Activated CD4-positive, alpha-beta memory T cell treated with anti-CD3 and anti-CD28 coated beads for 36 hours (primary cell): ENCODE data around the gene CCDC3. TPM values are rescaled to one million over a fixed set of nuclear protein-coding genes. Genes with fewer than 3 reads are reported as not detected.

Experiments
- CTCF ChIA-PET: fragments of 350-600 bp; sonication (Branson Sonifier 250); formaldehyde crosslinking; loops from one replicate; lab custom pipeline; 2021; ENCODE audit warnings: antibody characterized with exemption, inconsistent platforms; lab: Charles Lee
- POLR2A ChIA-PET: fragments of 350-600 bp; sonication (Branson Sonifier 250); formaldehyde crosslinking; loops from one replicate; lab custom pipeline; 2021; ENCODE audit warnings: antibody characterized with exemption; lab: Charles Lee
- DNase-seq: peaks from one replicate; pipeline ENCODE4 v3.0.0-alpha.2; 2020
- H3K27ac Mint-ChIP-seq: one replicate; pipeline ENCODE4 v1.8.0; 2021; ENCODE audit warnings: mixed read lengths
- H3K27me3 Mint-ChIP-seq: one replicate; pipeline ENCODE4 v1.8.0; 2021; ENCODE audit warnings: mixed read lengths
- H3K36me3 Mint-ChIP-seq: one replicate; pipeline ENCODE4 v1.8.0; 2021; ENCODE audit warnings: mixed read lengths
- H3K4me1 Mint-ChIP-seq: one replicate; pipeline ENCODE4 v1.8.0; 2021; ENCODE audit warnings: low read depth, mixed read lengths
- H3K4me3 Mint-ChIP-seq: one replicate; pipeline ENCODE4 v1.8.0; 2021; ENCODE audit warnings: mild to moderate bottlenecking, mixed read lengths
- H3K9me3 Mint-ChIP-seq: one replicate; pipeline ENCODE4 v1.8.0; 2021; ENCODE audit warnings: mixed read lengths
- intact Hi-C: fragments of 100-400 bp; cut with micrococcal nuclease; formaldehyde crosslinking; loops from one replicate; pipeline ENCODE4 v1.15.1; 2023
- total RNA-seq, 2 experiments: library from RNA; stranded (reverse); gene quantifications; one replicate each; pipeline ENCODE4 v1.2.3, GENCODE V29; 2021

Gene CCDC3
- total RNA-seq, 2 experiments from 2014 or later: 0.34 to 0.45 TPM

- H3K4me1 Mint-ChIP-seq: no peaks in the 10 kb centered on the region
- H3K27me3 Mint-ChIP-seq: peaks cover 9% of the 10 kb centered on the region
- intact Hi-C loops: no loop called here
- H3K9me3 Mint-ChIP-seq: peaks cover 29% of the 10 kb centered on the region
- DNase-seq: no peak
- no peak overlapping the region for H3K27ac Mint-ChIP-seq
- H3K36me3 Mint-ChIP-seq: no peaks in the 10 kb centered on the region
- ChIA-PET POLR2A (no interaction called here), CTCF (no interaction called here)
- H3K4me3 Mint-ChIP-seq: no peak overlapping the region
Measured at GRCh38 chr10:12957081-12957480, 44.4 kb downstream of the CCDC3 start.

- H3K9me3 Mint-ChIP-seq: peaks cover 29% of the 10 kb centered on the region
- no peak overlapping the region for H3K27ac Mint-ChIP-seq
- H3K4me1 Mint-ChIP-seq: no peaks in the 10 kb centered on the region
- H3K36me3 Mint-ChIP-seq: no peaks in the 10 kb centered on the region
- H3K27me3 Mint-ChIP-seq: no peaks in the 10 kb centered on the region
- no peak for DNase-seq
- POLR2A ChIA-PET: no interaction called here
- intact Hi-C loops: no loop called here
- CTCF ChIA-PET: no interaction called here
- no peak overlapping the region for H3K4me3 Mint-ChIP-seq
Measured at GRCh38 chr10:12954866-12955265, 46.6 kb downstream of the CCDC3 start.

GRCh38 chr10:12950583-12951128, 50.9 kb downstream of the CCDC3 start:
- CTCF ChIA-PET: no interaction called here
- POLR2A ChIA-PET: no interaction called here

DNA sequence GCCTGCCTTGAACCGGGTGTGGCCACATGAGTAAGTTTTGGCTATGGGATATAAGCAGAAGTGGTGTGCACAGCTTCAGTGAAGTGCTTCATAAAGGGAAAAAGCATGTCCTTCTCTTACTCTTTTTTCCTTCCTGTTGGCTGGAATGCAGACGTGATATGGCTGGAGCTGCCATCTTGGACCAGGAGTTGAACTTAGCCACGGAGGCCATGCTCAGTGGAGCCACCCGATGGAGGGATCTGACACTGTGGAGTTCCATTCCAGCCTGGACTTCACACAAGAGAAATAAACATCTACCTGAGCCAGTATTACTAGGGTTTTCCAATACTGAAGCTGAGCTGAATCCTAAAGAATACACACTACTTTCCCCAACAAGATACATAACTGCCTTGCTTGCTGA, 52.3 kb downstream of the CCDC3 start:
- no peaks in the 10 kb centered on the region for H3K27me3 Mint-ChIP-seq
- H3K4me1 Mint-ChIP-seq: no peaks in the 10 kb centered on the region
- no peaks in the 10 kb centered on the region for H3K36me3 Mint-ChIP-seq
- ChIA-PET CTCF (interaction anchor here (0.6 kb wide), 1 partner anchor 11 kb away, joined by 3 read pairs; no protein-coding TSS in a partner anchor), POLR2A (interaction anchor here (0.6 kb wide), 1 partner anchor 318 kb away, joined by 3 read pairs; no protein-coding TSS in a partner anchor)
- no peak overlapping the region for H3K4me3 Mint-ChIP-seq
- DNase-seq: no peak
- peaks cover 16% of the 10 kb centered on the region for H3K9me3 Mint-ChIP-seq
- H3K27ac Mint-ChIP-seq: no peak overlapping the region
- intact Hi-C loops: no loop called here

More at GRCh38 chr10:12950583-12951128, 50.9 kb downstream of the CCDC3 start:
- Mint-ChIP-seq H3K27me3 (no peaks in the 10 kb centered on the region), H3K4me3 (no peak overlapping the region), H3K4me1 (no peaks in the 10 kb centered on the region), H3K9me3 (peaks cover 18% of the 10 kb centered on the region), H3K27ac (no peak overlapping the region), H3K36me3 (no peaks in the 10 kb centered on the region)
- no peak for DNase-seq
- intact Hi-C loops: no loop called here

- no peak for DNase-seq
- POLR2A ChIA-PET: no interaction called here
- no peaks in the 10 kb centered on the region for H3K36me3 Mint-ChIP-seq
- H3K27me3 Mint-ChIP-seq: peaks cover 4% of the 10 kb centered on the region
- CTCF ChIA-PET: no interaction called here
- intact Hi-C loops: no loop called here
- H3K27ac Mint-ChIP-seq: no peak overlapping the region
- H3K4me3 Mint-ChIP-seq: no peak overlapping the region
- peaks cover 6% of the 10 kb centered on the region for H3K9me3 Mint-ChIP-seq
- no peaks in the 10 kb centered on the region for H3K4me1 Mint-ChIP-seq
Measured at GRCh38 chr10:12947741-12948140, 53.8 kb downstream of the CCDC3 start.

DNA sequence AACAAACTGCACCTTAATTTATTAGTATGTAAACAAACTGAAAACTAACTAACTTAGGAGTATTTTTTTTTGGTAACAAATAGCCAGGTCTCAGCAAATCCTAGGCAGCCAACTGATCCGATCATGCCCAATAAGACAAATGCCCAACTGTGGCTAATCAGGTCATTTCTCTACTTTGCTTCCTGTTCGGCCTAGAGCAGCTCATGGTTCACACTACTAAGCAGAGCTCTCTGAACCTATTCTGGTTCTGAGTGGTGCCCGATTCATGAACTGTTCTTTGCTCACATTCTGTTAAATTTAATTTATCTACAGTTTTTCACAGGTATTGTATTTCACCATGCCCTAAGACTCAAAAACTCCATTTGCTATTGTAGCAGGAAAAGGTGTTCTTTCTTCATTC, 55.1 kb downstream of the CCDC3 start:
- Mint-ChIP-seq H3K36me3 (no peaks in the 10 kb centered on the region), H3K4me1 (no peaks in the 10 kb centered on the region), H3K4me3 (no peak overlapping the region), H3K27ac (no peak overlapping the region), H3K27me3 (peaks cover 4% of the 10 kb centered on the region), H3K9me3 (no peaks in the 10 kb centered on the region)
- ChIA-PET CTCF (no interaction called here), POLR2A (no interaction called here)
- intact Hi-C loops: no loop called here
- DNase-seq: no peak

DNA sequence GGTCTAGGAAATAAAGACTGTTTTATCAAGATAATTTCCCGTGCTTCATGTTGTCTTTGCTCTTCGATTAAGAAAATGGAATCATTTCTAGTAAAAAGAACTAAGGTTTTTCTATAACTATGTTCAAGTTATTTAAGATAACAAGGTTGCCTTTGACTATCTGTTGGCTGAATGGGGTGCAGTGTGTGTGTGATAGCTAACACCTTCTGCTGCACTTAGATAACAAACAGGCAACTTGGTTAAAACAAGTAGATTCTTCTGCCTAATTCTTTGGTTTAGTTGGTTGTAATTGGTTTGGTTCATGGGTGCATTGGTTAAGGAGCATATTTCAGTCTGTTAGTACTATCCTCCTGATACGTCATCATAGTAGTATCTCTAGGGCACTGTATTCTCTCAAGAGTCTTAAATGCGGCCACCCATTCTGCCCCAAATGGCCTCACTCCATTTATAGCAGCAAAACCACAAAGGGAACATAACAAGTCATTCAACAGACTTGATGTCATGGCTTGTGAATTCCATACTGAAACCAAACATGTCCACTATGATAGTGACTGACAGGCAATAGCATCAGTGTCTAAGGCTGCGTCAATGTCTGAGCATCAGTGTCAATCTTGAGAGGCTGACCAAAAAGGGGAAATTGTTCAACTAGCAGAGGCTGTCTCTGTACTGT, 55.7 kb downstream of the CCDC3 start:
- peaks cover 4% of the 10 kb centered on the region for H3K27me3 Mint-ChIP-seq
- no peaks in the 10 kb centered on the region for H3K9me3 Mint-ChIP-seq
- CTCF ChIA-PET: no interaction called here
- no peaks in the 10 kb centered on the region for H3K4me1 Mint-ChIP-seq
- intact Hi-C loops: no loop called here
- no peak overlapping the region for H3K27ac Mint-ChIP-seq
- POLR2A ChIA-PET: no interaction called here
- no peaks in the 10 kb centered on the region for H3K36me3 Mint-ChIP-seq
- no peak overlapping the region for H3K4me3 Mint-ChIP-seq
- no peak for DNase-seq

- Mint-ChIP-seq H3K27ac (no peak overlapping the region), H3K9me3 (no peaks in the 10 kb centered on the region), H3K27me3 (peaks cover 4% of the 10 kb centered on the region), H3K4me3 (no peak overlapping the region), H3K4me1 (no peaks in the 10 kb centered on the region), H3K36me3 (no peaks in the 10 kb centered on the region)
- ChIA-PET POLR2A (no interaction called here), CTCF (no interaction called here)
- DNase-seq: no peak
- intact Hi-C loops: no loop called here
Measured at GRCh38 chr10:12944931-12945330, 56.6 kb downstream of the CCDC3 start.

DNA sequence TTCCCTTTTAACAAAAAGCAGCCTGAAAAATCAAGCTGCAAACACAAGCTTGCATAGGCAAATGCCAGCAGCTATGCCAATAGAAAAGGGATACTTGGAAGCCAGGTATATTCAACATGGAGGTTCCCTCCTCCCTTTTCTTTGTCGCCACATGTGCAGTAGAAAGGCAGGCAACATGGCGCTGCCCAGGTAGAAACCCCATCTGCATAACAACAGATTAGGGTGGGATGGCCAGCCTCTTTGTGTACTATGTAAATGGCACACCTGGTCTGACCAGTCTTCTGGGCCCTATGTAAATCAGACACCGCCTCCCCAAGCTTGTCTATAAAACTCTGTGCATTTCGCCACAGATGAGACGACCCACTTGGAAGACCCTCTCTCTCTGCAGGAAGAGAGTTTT, 58.1 kb downstream of the CCDC3 start:
- intact Hi-C loops: no loop called here
- ChIA-PET POLR2A (no interaction called here), CTCF (no interaction called here)
- Mint-ChIP-seq H3K27me3 (peaks cover 6% of the 10 kb centered on the region), H3K4me3 (no peak overlapping the region), H3K36me3 (no peaks in the 10 kb centered on the region), H3K27ac (no peak overlapping the region), H3K9me3 (no peaks in the 10 kb centered on the region), H3K4me1 (no peaks in the 10 kb centered on the region)
- DNase-seq: no peak

- no peak overlapping the region for H3K4me3 Mint-ChIP-seq
- ChIA-PET POLR2A (no interaction called here), CTCF (no interaction called here)
- intact Hi-C loops: no loop called here
- H3K27me3 Mint-ChIP-seq: peaks cover 6% of the 10 kb centered on the region
- no peaks in the 10 kb centered on the region for H3K9me3 Mint-ChIP-seq
- H3K27ac Mint-ChIP-seq: no peak overlapping the region
- no peaks in the 10 kb centered on the region for H3K36me3 Mint-ChIP-seq
- H3K4me1 Mint-ChIP-seq: no peaks in the 10 kb centered on the region
- DNase-seq: no peak
Measured at GRCh38 chr10:12941966-12942365, 59.5 kb downstream of the CCDC3 start.

DNA sequence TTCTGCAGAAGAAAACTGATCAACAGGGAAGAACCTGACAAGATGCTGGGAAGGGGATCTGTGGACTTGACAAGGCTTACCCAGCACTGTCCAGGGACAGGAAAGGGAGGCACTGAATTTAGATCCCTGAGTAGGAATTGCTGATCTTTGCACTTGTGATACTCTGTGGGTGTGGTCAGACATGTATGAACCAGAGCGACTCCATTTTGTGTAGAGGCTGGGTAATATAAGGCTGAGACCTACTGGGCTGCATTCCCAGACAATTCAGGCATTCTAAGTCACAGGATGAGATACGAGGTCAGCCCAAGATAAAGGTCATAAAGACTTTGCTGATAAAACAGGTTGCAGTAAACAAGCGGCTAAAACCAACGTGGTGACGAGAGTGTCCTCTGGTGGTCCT, 60.7 kb downstream of the CCDC3 start:
- Mint-ChIP-seq H3K9me3 (no peaks in the 10 kb centered on the region), H3K27ac (no peak overlapping the region), H3K27me3 (peaks cover 6% of the 10 kb centered on the region), H3K4me1 (no peaks in the 10 kb centered on the region), H3K4me3 (no peak overlapping the region), H3K36me3 (no peaks in the 10 kb centered on the region)
- ChIA-PET CTCF (no interaction called here), POLR2A (no interaction called here)
- no peak for DNase-seq
- intact Hi-C loops: no loop called here

DNA sequence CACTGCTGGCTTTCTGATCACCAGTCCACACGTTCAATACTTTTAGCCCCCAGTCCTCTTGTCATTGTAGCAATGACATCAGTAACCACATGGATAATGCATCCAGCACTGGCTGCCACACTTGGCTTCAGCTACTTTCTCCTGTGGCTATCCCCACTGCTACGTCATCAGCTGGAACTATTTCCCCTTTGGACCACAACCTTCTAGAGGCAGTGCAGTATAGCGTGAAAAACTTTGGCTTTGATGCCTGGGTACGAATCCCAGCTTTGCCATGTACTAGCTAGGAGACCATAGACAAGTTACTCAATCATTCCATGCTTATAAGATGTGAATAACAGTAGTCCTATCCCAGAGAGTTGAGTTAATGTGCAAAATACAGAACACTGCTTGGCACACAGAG, 63.2 kb downstream of the CCDC3 start:
- H3K36me3 Mint-ChIP-seq: no peaks in the 10 kb centered on the region
- no peak for DNase-seq
- POLR2A ChIA-PET: no interaction called here
- CTCF ChIA-PET: interaction anchor here (1.2 kb wide), 1 partner anchor 11 kb away, joined by 3 read pairs; no protein-coding TSS in a partner anchor
- no peaks in the 10 kb centered on the region for H3K9me3 Mint-ChIP-seq
- no peak overlapping the region for H3K27ac Mint-ChIP-seq
- H3K27me3 Mint-ChIP-seq: peaks cover 2% of the 10 kb centered on the region
- H3K4me1 Mint-ChIP-seq: no peaks in the 10 kb centered on the region
- no peak overlapping the region for H3K4me3 Mint-ChIP-seq
- intact Hi-C loops: no loop called here

- no peak overlapping the region for H3K4me3 Mint-ChIP-seq
- intact Hi-C loops: no loop called here
- ChIA-PET CTCF (no interaction called here), POLR2A (no interaction called here)
- H3K9me3 Mint-ChIP-seq: no peaks in the 10 kb centered on the region
- H3K27ac Mint-ChIP-seq: no peak overlapping the region
- peaks cover 2% of the 10 kb centered on the region for H3K27me3 Mint-ChIP-seq
- DNase-seq: no peak
- H3K36me3 Mint-ChIP-seq: no peaks in the 10 kb centered on the region
- no peaks in the 10 kb centered on the region for H3K4me1 Mint-ChIP-seq
Measured at GRCh38 chr10:12937527-12937926, 64.0 kb downstream of the CCDC3 start.
